Duodenal mucosa (tissue), 2 donors: ENCODE data around the gene ERVFRD-1.

ENCODE experiments used
- H3K27ac ChIP-seq: one replicate; pipeline ENCODE4 v1.7.0; 2013; ENCODE audit warnings: low read depth, low read length
- H3K27me3 ChIP-seq, 2 donors: one replicate each; pipeline ENCODE4 v1.7.0; 2013; ENCODE audit warnings: low read length in 2 of 2, control low read depth in 1 of 2; ENCODE audit not compliant: insufficient read depth in 2 of 2, control insufficient read depth in 1 of 2
- H3K36me3 ChIP-seq, 2 donors: one replicate each; pipeline ENCODE4 v1.7.0; 2013; ENCODE audit warnings: low read length in 2 of 2, control low read depth in 1 of 2; ENCODE audit not compliant: insufficient read depth in 2 of 2, control insufficient read depth in 1 of 2
- H3K4me1 ChIP-seq, 2 donors: one replicate each; pipeline ENCODE4 v1.7.0; 2013; ENCODE audit warnings: low read length in 2 of 2, control low read depth in 1 of 2; ENCODE audit not compliant: insufficient read depth in 2 of 2, control insufficient read depth in 1 of 2
- H3K4me3 ChIP-seq, 2 donors: one replicate each; pipeline ENCODE4 v1.7.0; 2013; ENCODE audit warnings: low read length in 2 of 2, low read depth in 1 of 2
- H3K9ac ChIP-seq, 2 donors: one replicate each; pipeline ENCODE4 v1.7.0; 2013; ENCODE audit warnings: low read length in 2 of 2, low read depth in 1 of 2
- H3K9me3 ChIP-seq, 2 donors: one replicate each; pipeline ENCODE4 v1.7.0; 2013; ENCODE audit warnings: low read length in 2 of 2, control low read depth in 1 of 2; ENCODE audit not compliant: control insufficient read depth in 1 of 2

Gene ERVFRD-1

GRCh38 chr6:11055127-11055627 is 56.3 kb downstream of the ERVFRD-1 start:
- Histone ChIP-seq H3K27me3 (peaks cover 0 to 6% of the 10 kb centered on the region in 2 donors), H3K36me3 (no peaks in the 10 kb centered on the region), H3K9ac (no peak overlapping the region), H3K9me3 (no peaks in the 10 kb centered on the region), H3K4me3 (no peak overlapping the region), H3K27ac (no peak overlapping the region), H3K4me1 (no peaks in the 10 kb centered on the region)

- Histone ChIP-seq H3K9ac (no peak overlapping the region), H3K4me1 (no peaks in the 10 kb centered on the region), H3K27me3 (peaks cover 0 to 6% of the 10 kb centered on the region in 2 donors), H3K4me3 (no peak overlapping the region), H3K36me3 (no peaks in the 10 kb centered on the region), H3K9me3 (no peaks in the 10 kb centered on the region), H3K27ac (no peak overlapping the region)
These were observed 56.8 kb downstream of the ERVFRD-1 start for GRCh38 chr6:11054722-11055121.

GRCh38 chr6:11053307-11053706 is 58.2 kb downstream of the ERVFRD-1 start:
- no peak overlapping the region for H3K9ac ChIP-seq
- no peaks in the 10 kb centered on the region for H3K36me3 ChIP-seq
- no peaks in the 10 kb centered on the region for H3K4me1 ChIP-seq
- no peak overlapping the region for H3K27ac ChIP-seq
- H3K27me3 ChIP-seq: peaks cover 7 to 10% of the 10 kb centered on the region in 2 donors
- H3K4me3 ChIP-seq: no peak overlapping the region
- H3K9me3 ChIP-seq: no peaks in the 10 kb centered on the region
